Bronchial epithelial cell (primary cell): ENCODE results near the gene KISS1R. TPM values are rescaled to one million over a fixed set of nuclear protein-coding genes. Genes with fewer than 3 reads are reported as not detected.
A peak's percentile ranks its signal among the peaks of the same experiment; 100 is the strongest.

Experiments
- DNase-seq: peaks from one replicate; pipeline ENCODE4 v3.0.0-alpha.2; 2010; ENCODE audit warnings: low read depth
- FAIRE-seq: peaks from 2 replicates; lab custom pipeline; 2011; peaks lifted over from hg19 to GRCh38; lab: Jason Lieb, UNC
- H3K27me3 ChIP-seq: 2 replicates; pipeline ENCODE4 v1.5.1; 2011; ENCODE audit warnings: low read length; ENCODE audit not compliant: control insufficient read depth, insufficient read depth
- H3K36me3 ChIP-seq: 2 replicates; pipeline ENCODE4 v1.5.1; 2011; ENCODE audit warnings: low read length; ENCODE audit not compliant: control insufficient read depth, insufficient read depth
- H3K4me3 ChIP-seq: 2 replicates; pipeline ENCODE4 v1.5.1; 2011; ENCODE audit warnings: mild to moderate bottlenecking, low read depth, low read length, control low read depth
- total RNA-seq: library from RNA; depleted of rRNA; stranded (reverse); fragments of >200 nt; gene quantifications from 2 replicates; pipeline ENCODE4 v1.2.1, GENCODE V29; 2014
- TF ChIP-seq, protein P1 (sequence below): IDR thresholded peaks from 2 replicates; pipeline ENCODE4 v1.5.1; 2011; ENCODE audit warnings: mild to moderate bottlenecking, moderate library complexity, low read length, control low read depth, inconsistent platforms; ENCODE audit not compliant: insufficient read depth, severe bottlenecking

KISS1R gene
- total RNA-seq, 1 donor from 2014 or later = not detected

- TF ChIP-seq, protein P1, sequence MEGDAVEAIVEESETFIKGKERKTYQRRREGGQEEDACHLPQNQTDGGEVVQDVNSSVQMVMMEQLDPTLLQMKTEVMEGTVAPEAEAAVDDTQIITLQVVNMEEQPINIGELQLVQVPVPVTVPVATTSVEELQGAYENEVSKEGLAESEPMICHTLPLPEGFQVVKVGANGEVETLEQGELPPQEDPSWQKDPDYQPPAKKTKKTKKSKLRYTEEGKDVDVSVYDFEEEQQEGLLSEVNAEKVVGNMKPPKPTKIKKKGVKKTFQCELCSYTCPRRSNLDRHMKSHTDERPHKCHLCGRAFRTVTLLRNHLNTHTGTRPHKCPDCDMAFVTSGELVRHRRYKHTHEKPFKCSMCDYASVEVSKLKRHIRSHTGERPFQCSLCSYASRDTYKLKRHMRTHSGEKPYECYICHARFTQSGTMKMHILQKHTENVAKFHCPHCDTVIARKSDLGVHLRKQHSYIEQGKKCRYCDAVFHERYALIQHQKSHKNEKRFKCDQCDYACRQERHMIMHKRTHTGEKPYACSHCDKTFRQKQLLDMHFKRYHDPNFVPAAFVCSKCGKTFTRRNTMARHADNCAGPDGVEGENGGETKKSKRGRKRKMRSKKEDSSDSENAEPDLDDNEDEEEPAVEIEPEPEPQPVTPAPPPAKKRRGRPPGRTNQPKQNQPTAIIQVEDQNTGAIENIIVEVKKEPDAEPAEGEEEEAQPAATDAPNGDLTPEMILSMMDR = no peak
- H3K27me3 ChIP-seq = no peaks in the 10 kb centered on the region
- no peak for FAIRE-seq
- H3K36me3 ChIP-seq = peaks cover 42% of the 10 kb centered on the region
- DNase-seq = no peak
- H3K4me3 ChIP-seq = no peak overlapping the region
Observed at GRCh38 chr19:881385-882071, 35.6 kb upstream of the KISS1R start.

GRCh38 chr19:882871-883497, 34.1 kb upstream of the KISS1R start:
- FAIRE-seq (no peak), DNase-seq (no peak)
- Histone ChIP-seq H3K4me3 (no peak overlapping the region), H3K27me3 (no peaks in the 10 kb centered on the region), H3K36me3 (peaks cover 38% of the 10 kb centered on the region)
- TF ChIP-seq, protein P1 = no peak

DNA sequence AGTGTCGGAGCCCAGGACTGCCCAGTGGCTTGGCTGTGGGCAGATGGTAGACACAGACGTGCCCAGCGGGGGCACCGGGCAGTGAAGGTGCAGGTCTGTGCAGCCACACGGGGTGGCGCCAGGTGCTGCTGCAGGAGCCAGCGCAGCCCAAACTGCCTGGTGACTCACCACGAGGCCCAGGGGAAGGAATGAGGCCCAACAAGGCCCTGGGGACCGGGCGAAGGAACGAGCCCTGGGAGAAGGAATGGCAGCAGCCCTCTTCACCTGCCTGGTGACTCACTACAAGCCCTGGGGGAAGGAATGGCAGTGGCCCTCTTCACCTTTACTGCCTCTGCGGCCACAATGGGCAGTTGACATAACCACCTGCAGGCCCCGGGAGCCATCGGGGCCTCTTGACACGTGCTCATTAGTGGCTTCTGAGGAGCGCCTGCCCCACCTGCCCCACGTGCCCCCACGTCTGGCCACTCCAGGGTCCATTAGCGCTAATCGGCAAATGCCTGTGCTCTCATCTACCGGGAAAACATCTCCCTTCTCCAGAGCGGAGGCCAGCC, 33.4 kb upstream of the KISS1R start:
- no peaks in the 10 kb centered on the region for H3K27me3 ChIP-seq
- FAIRE-seq (no peak), DNase-seq (peak; percentile 72)
- H3K36me3 ChIP-seq = peaks cover 41% of the 10 kb centered on the region
- no peak overlapping the region for H3K4me3 ChIP-seq
- TF ChIP-seq, protein P1 = peak; percentile 68

DNA sequence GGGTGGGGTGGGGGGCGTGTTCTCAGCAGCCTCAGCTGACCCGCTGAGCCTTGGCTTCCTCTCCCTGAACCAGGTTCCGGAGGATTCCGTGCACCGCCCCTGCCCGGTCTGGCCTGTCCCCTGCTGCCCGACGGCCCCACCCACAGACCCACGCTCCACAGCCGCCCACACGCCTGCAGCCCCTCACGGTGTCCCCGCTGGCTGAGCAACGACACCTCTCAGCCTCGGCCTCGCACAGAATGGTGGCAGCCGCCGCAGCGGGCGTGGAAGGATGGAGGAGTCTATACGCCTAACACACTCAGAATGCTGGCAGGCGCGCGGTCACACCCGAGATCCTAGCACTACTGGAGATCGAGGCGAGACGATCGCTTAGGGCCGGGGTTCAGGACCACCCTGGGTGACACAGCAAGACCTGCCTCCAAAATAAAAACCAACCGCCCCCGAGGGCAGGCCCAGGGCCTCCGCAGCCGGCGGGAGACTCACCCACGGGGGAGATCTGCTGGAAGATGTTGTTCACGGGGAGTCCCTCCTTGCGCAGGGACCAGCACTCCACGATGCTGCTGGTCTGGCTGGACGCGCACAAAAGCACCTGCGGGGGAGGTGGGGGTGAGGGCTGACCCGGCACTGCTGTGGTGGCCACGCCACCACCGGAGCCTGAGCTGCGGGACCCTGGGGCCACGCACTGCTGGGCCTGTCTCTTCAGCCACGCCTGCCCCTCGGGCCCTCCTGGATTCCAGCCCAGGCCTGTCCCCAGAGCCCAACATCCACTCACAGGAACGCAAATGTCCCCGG, 32.5 kb upstream of the KISS1R start:
- DNase-seq (no peak), FAIRE-seq (no peak)
- TF ChIP-seq, protein P1 = no peak
- peaks cover 40% of the 10 kb centered on the region for H3K36me3 ChIP-seq
- no peaks in the 10 kb centered on the region for H3K27me3 ChIP-seq
- no peak overlapping the region for H3K4me3 ChIP-seq

DNA sequence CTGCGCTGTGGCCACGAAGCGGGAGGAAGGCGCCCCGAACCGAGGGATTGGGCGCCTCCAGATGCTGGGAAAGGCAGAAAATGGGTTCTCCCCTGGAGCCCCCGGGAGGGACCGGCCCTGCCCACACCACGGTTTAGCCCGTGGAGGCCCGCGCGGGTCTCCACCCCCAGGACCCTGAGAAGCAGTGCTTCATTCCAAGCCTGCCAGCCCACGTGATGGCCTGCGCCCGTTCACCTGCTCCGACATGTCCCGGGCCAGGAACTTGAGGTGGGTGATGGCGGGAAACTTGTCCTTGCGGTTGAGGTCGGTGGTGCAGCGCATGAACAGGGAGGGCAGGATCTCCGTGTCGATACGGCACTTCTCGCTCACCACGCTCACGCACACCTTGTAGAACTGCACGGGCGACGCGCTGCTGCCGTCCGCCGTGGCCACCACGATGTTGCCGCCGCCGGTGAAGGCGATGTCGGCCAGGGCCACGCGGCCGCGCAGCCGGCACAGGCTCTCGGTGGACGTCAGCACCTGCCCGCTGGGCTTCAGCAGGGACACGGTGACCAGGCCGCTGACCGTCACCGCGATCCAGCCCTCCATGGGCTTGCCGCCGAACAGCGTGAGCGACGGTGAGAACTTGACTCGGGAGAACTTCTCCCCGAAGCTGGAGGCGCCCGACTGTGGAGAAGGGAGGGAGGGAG, 31.5 kb upstream of the KISS1R start:
- Histone ChIP-seq H3K27me3 (no peaks in the 10 kb centered on the region), H3K4me3 (no peak overlapping the region), H3K36me3 (peaks cover 42% of the 10 kb centered on the region)
- TF ChIP-seq, protein P1 = no peak
- FAIRE-seq = no peak
- DNase-seq = no peak
